ENCODE data around the gene CTSF.
"Not testable (repeated sequence)": the region's sequence is repeated elsewhere in the genome, so short reads cannot be mapped to it uniquely, and the experiment has no call there.

CTSF gene

GRCh38 chr11:66589315-66589714 is 20.9 kb upstream of the CTSF start:
- DNase-seq: not testable (repeated sequence)

GRCh38 chr11:66586136-66586535 is 17.7 kb upstream of the CTSF start:
- DNase-seq: no peak

- not testable (repeated sequence) for DNase-seq
These were observed 17.0 kb upstream of the CTSF start for GRCh38 chr11:66585447-66585846.

- not testable (repeated sequence) for DNase-seq
These were observed 14.2 kb upstream of the CTSF start for GRCh38 chr11:66582565-66583147.

- DNase-seq: no peak
These were observed 12.9 kb upstream of the CTSF start for GRCh38 chr11:66581261-66581660.

- no peak for DNase-seq
These were observed 12.4 kb upstream of the CTSF start for GRCh38 chr11:66580803-66581202.

- DNase-seq: no peak
These were observed 10.7 kb upstream of the CTSF start for GRCh38 chr11:66579017-66579606.

GRCh38 chr11:66570850-66571180 is 2.4 kb upstream of the CTSF start:
- DNase-seq: no peak

GRCh38 chr11:66570079-66570849 is 1.9 kb upstream of the CTSF start:
- DNase-seq: no peak

GRCh38 chr11:66569076-66569475 is 670 bp upstream of the CTSF start:
- DNase-seq: no peak

- no peak for DNase-seq
These were observed 651 bp downstream of the CTSF start for GRCh38 chr11:66567787-66568123.

GRCh38 chr11:66566221-66566620 is 2.2 kb downstream of the CTSF start:
- no peak for DNase-seq

GRCh38 chr11:66564984-66565383 is 3.4 kb downstream of the CTSF start:
- no peak for DNase-seq

- no peak for DNase-seq
These were observed 3.9 kb downstream of the CTSF start for GRCh38 chr11:66564538-66564937.

- no peak for DNase-seq
These were observed 4.6 kb downstream of the CTSF start for GRCh38 chr11:66563832-66564231.

- no peak for DNase-seq
These were observed 5.4 kb downstream of the CTSF start for GRCh38 chr11:66562907-66563583.

- DNase-seq: no peak
These were observed 6.1 kb downstream of the CTSF start for GRCh38 chr11:66562275-66562674.

- DNase-seq: no peak
These were observed 6.5 kb downstream of the CTSF start for GRCh38 chr11:66561975-66562248.

GRCh38 chr11:66561178-66561974 is 7.0 kb downstream of the CTSF start:
- DNase-seq: no peak

GRCh38 chr11:66559866-66560676 is 8.3 kb downstream of the CTSF start:
- no peak for DNase-seq

- DNase-seq: no peak
These were observed 9.1 kb downstream of the CTSF start for GRCh38 chr11:66559142-66559865.
